GM06990 (cell line): ENCODE results near the gene GPHN.
A peak's percentile ranks its signal among the peaks of the same experiment; 100 is the strongest.

Experiments
- DNase-seq: peaks from one replicate; pipeline ENCODE4 v3.0.0-alpha.2; 2011; ENCODE audit not compliant: insufficient read length; ENCODE audit errors: extremely low read depth
- H3K27me3 ChIP-seq: replicated peaks from 2 replicates; pipeline ENCODE4 v1.6.0; 2011; ENCODE audit warnings: low read length; ENCODE audit not compliant: control insufficient read depth, insufficient read depth
- H3K36me3 ChIP-seq: 2 replicates; pipeline ENCODE4 v1.5.1; 2011; ENCODE audit warnings: low read length; ENCODE audit not compliant: control insufficient read depth, insufficient read depth
- H3K4me3 ChIP-seq: replicated peaks from 2 replicates; pipeline ENCODE4 v1.5.1; 2011; ENCODE audit warnings: low read depth, mild to moderate bottlenecking, control low read depth, low read length
- TF ChIP-seq, protein P1 (sequence below): IDR thresholded peaks from 2 replicates; pipeline ENCODE4 v1.5.1; 2011; ENCODE audit warnings: low read length, control low read depth, mild to moderate bottlenecking, inconsistent platforms; ENCODE audit not compliant: insufficient read depth, poor library complexity, severe bottlenecking

Gene GPHN

DNA sequence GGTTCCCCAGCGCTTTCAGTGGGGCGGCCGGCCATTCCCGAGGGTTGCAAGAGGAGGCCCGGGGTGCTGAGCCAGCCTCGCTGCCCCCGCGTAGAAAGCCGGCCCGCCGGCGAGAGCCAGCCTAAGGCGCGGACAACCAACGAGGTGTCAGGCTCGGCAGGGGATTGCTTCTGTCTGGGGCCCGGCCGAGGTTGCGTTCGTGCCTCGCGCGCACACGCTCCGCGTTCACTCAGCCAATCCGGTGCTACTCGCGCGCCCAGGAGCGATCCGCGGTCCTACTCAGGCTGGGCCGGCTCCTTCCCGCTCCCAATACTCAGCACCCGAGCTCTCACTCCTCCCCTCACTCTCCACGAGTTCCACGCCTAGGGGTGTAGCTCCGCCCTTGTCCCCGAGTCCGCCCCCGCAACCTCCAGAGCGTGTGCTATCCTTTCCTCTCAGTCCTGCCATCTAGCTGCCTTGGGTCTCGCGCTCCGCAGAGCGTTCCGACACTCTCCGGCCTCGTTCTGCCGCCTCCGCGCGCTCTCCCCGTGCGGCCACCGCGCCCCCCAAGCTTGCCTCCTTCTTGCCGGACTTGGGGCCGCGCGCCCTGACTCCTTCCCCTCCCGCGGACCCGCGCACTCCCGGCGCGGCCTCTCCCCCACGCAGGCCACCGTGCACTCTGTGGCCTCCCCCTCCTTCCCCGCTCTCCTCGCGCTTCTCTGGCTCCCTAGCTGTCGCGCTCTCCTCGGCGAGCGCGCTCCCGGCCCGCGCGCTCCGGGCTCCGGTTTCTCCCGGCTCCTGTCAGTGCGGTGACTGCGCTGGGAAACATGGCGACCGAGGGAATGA lies at the start of gene GPHN:
GPHN (plus strand) TSS at position 426 of the 825 bp plus-strand sequence.
- H3K4me3 ChIP-seq, result peak within 1 kb of the TSS; percentile 100
- H3K27me3 ChIP-seq, result no peaks in the 10 kb centered on the region
- H3K36me3 ChIP-seq, result no peaks in the 10 kb centered on the region
- peak; percentile 98 for DNase-seq
- TF ChIP-seq, protein P1, sequence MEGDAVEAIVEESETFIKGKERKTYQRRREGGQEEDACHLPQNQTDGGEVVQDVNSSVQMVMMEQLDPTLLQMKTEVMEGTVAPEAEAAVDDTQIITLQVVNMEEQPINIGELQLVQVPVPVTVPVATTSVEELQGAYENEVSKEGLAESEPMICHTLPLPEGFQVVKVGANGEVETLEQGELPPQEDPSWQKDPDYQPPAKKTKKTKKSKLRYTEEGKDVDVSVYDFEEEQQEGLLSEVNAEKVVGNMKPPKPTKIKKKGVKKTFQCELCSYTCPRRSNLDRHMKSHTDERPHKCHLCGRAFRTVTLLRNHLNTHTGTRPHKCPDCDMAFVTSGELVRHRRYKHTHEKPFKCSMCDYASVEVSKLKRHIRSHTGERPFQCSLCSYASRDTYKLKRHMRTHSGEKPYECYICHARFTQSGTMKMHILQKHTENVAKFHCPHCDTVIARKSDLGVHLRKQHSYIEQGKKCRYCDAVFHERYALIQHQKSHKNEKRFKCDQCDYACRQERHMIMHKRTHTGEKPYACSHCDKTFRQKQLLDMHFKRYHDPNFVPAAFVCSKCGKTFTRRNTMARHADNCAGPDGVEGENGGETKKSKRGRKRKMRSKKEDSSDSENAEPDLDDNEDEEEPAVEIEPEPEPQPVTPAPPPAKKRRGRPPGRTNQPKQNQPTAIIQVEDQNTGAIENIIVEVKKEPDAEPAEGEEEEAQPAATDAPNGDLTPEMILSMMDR, result peak; percentile 15

DNA sequence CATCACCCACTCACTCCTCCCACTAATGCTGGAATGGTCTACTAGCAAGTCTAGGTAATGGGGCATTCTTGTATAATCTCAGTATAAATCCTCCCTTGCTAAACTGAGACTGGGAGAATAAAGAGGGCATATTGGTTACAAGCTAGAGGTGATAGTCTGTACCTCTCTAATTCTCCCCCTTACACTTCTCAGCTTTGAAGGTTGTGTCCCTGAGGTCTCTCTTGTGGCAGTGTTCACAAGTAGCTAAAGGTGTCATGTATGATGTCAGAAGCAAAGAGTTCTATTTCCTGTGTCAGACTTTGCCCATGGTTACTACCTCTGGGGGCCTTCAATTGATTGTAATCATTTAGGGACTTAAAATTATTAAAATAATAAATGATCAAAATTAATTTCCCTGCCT lies 48.3 kb upstream of the GPHN start:
- Histone ChIP-seq H3K4me3 (no peak overlapping the region), H3K36me3 (no peaks in the 10 kb centered on the region), H3K27me3 (no peaks in the 10 kb centered on the region)
- no peak for DNase-seq
- TF ChIP-seq, protein P1, result no peak

DNA sequence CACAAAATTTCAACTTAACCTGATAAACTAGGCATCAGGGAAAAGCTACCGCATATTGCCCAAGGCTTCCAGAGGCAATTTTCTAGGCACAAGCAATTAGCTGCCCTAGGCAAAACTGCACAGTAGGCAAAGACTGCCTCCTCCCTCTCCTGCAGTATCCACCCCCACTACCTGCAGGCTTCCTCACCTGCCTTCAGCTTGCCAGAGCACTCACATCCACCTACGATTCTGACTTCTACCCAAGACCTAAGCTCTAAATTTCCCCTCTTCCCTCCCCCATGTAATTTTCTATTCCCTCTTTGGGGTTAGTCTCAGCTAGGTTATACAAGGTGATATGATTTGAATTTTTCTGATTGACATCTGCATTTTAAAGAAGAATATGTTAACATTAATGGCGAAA lies 43.7 kb upstream of the GPHN start:
- H3K4me3 ChIP-seq, result no peak overlapping the region
- DNase-seq, result no peak
- TF ChIP-seq, protein P1, result no peak
- no peaks in the 10 kb centered on the region for H3K36me3 ChIP-seq
- H3K27me3 ChIP-seq, result no peaks in the 10 kb centered on the region

DNA sequence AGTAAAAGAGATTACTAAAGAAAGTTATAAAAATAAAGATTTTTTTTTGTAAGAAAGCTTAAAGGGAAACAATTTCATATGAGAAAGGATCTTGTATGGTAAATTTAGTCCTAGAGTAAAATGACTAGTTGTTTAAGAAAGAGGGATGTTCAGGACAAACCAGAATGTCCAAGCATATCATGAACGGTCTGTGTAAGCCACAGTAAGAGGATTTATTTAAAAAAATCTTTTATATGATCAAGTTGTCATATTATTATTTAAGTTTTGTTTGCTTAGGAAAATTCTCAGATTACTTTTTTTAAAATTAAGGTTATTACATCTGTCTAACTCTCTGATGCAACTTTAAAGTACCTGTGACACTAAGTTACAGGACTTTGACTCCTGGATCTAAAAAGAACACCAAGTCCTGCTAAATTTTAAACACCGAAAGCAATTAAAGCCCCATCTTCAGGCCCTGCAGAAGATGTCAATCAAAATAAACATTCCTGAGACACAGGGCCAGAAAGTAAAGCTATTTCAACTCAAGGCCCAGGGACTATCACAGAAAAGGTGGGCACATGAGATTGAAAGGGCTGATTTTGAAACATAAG lies 39.1 kb upstream of the GPHN start:
- Histone ChIP-seq H3K27me3 (no peaks in the 10 kb centered on the region), H3K4me3 (no peak overlapping the region), H3K36me3 (no peaks in the 10 kb centered on the region)
- TF ChIP-seq, protein P1, result no peak
- no peak for DNase-seq

DNA sequence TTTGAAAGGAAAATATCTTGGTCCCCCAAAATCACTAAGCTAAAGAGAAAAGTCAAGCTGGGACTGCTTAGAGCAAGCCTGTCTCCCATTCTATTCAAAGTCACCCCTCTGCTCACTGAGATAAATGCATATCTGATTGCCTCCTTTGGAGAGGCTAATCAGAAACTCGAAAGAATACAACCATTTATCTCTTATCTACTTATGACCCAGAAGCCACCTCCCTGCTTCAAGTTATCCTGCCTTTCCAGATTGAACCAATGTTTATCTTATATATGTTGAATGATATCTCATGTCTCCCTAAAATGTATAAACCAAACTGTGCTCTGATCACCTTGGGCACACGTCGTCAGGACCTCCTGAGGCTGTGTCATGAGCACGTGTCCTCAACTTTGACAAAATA lies 36.4 kb upstream of the GPHN start:
- TF ChIP-seq, protein P1, result no peak
- H3K27me3 ChIP-seq, result no peaks in the 10 kb centered on the region
- DNase-seq, result no peak
- no peak overlapping the region for H3K4me3 ChIP-seq
- no peaks in the 10 kb centered on the region for H3K36me3 ChIP-seq

DNA sequence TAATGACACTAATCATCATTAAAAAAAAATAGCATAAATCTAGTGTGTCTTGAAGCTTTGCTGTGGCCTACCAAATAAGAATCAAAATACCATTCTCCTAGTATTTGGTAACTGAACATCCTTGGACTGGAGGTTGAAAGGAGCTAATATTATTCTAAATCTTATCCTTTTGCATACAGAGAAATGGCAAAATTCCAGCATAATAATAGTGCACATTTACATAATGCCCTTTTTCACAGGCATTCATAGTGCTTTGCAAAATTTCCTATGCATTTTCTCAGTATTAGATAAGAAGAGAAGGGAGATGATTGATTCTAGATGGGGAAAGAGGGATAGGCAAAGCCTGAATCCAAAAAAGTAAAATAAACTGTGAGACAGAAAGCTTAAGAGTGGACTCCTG lies 35.7 kb upstream of the GPHN start:
- H3K36me3 ChIP-seq, result no peaks in the 10 kb centered on the region
- no peak for DNase-seq
- H3K27me3 ChIP-seq, result no peaks in the 10 kb centered on the region
- no peak overlapping the region for H3K4me3 ChIP-seq
- TF ChIP-seq, protein P1, result no peak
